OCI-LY7 (cell line): ENCODE measurements around the gene KLHL4. TPM values are rescaled to one million over a fixed set of nuclear protein-coding genes. Genes with fewer than 3 reads are reported as not detected.
"Not testable (repeated sequence)": the region's sequence is repeated elsewhere in the genome, so short reads cannot be mapped to it uniquely, and the experiment has no call there.

Experiments
- BruUV-seq: library from RNA; stranded (reverse); fragments of 400-500 nt; replicated peaks from 2 replicates; lab custom pipeline; 2021; lab: Mats Ljungman, UMichigan
- CTCF ChIA-PET: fragments of 300-600 bp; sonication (Branson Sonifier 250); formaldehyde crosslinking; loops from one replicate; lab custom pipeline; 2022; ENCODE audit warnings: antibody characterized with exemption; ENCODE audit not compliant: unreplicated experiment; lab: Charles Lee
- POLR2A ChIA-PET: fragments of 300-600 bp; sonication (Branson Sonifier 250); formaldehyde crosslinking; loops from one replicate; lab custom pipeline; 2022; ENCODE audit warnings: antibody characterized with exemption; lab: Charles Lee
- DNase-seq: peaks from one replicate; pipeline ENCODE4 v3.0.0-alpha.2; 2015; ENCODE audit warnings: low spot score
- H2AFZ ChIP-seq: fragments of 200-600 bp; sonication (generic), shearing (Covaris generic); 2 replicates; pipeline ENCODE4 v1.6.1; 2014; ENCODE audit warnings: mild to moderate bottlenecking, antibody characterized with exemption, low read length, moderate library complexity
- H3K27ac ChIP-seq: fragments of 200-600 bp; sonication (generic); 2 replicates; pipeline ENCODE4 v1.5.1; 2014; ENCODE audit warnings: mixed run types, low read depth, mild to moderate bottlenecking, moderate library complexity, low read length, inconsistent platforms; ENCODE audit not compliant: poor library complexity, severe bottlenecking
- H3K36me3 ChIP-seq: fragments of 200-600 bp; sonication (generic); 2 replicates; pipeline ENCODE4 v1.6.1; 2014; ENCODE audit warnings: mild to moderate bottlenecking, antibody characterized with exemption, low read length, moderate library complexity, mixed read lengths; ENCODE audit not compliant: insufficient read depth
- H3K4me1 ChIP-seq: fragments of 200-600 bp; sonication (generic); 2 replicates; pipeline ENCODE4 v1.5.1; 2014; ENCODE audit warnings: mild to moderate bottlenecking, low read length; ENCODE audit not compliant: insufficient read depth, poor library complexity, severe bottlenecking
- H3K4me2 ChIP-seq: fragments of 200-600 bp; sonication (generic); 2 replicates; pipeline ENCODE4 v1.6.1; 2014; ENCODE audit warnings: mild to moderate bottlenecking, low read length
- H3K4me3 ChIP-seq: fragments of 200-600 bp; sonication (generic); 2 replicates; pipeline ENCODE4 v1.5.1; 2014; ENCODE audit warnings: mild to moderate bottlenecking, low read depth, low read length; ENCODE audit not compliant: poor library complexity, severe bottlenecking
- H3K79me2 ChIP-seq: fragments of 200-600 bp; sonication (generic); 2 replicates; pipeline ENCODE4 v1.6.1; 2016; ENCODE audit warnings: low read depth, mild to moderate bottlenecking, low read length, moderate library complexity, mixed read lengths; ENCODE audit not compliant: insufficient read depth
- H3K9me2 ChIP-seq: fragments of 200-600 bp; sonication (generic); 2 replicates; pipeline ENCODE4 v1.6.1; 2016; ENCODE audit warnings: mild to moderate bottlenecking, low read length, mixed read lengths; ENCODE audit not compliant: insufficient read depth
- H3K9me3 ChIP-seq: fragments of 200-600 bp; sonication (generic); 2 replicates; pipeline ENCODE4 v1.6.1; 2014; ENCODE audit warnings: mild to moderate bottlenecking, mixed run types, low read length, mixed read lengths
- H4K20me1 ChIP-seq: fragments of 200-600 bp; sonication (generic); 2 replicates; pipeline ENCODE4 v1.6.1; 2014; ENCODE audit warnings: mild to moderate bottlenecking, antibody characterized with exemption, low read length, moderate library complexity, mixed read lengths; ENCODE audit not compliant: insufficient read depth
- CTCF ChIP-seq: fragments of 200-600 bp; sonication (generic); conservative IDR thresholded peaks from 2 replicates; pipeline ENCODE4 v1.5.1; 2014; ENCODE audit warnings: mild to moderate bottlenecking, antibody characterized with exemption, low read length, moderate library complexity, mixed read lengths
- EZH2phosphoT487 ChIP-seq: fragments of 200-600 bp; sonication (generic); IDR thresholded peaks from 2 replicates; pipeline ENCODE4 v1.6.1; 2018; ENCODE audit warnings: low read depth, borderline replicate concordance, mild to moderate bottlenecking, mixed run types, antibody characterized with exemption, low read length, moderate library complexity, mixed read lengths
- intact Hi-C: fragments of 100-400 bp; cut with micrococcal nuclease; formaldehyde crosslinking; loops from one replicate; pipeline ENCODE4 v1.10.0; 2022; ENCODE audit not compliant: unreplicated experiment
- total RNA-seq, 2 experiments: library from RNA; depleted of rRNA in 1 of 2; stranded (reverse); fragments of >200 nt in 1 of 2; shearing (Covaris generic) in 1 of 2; gene quantifications; 2 replicates each; pipeline ENCODE4 v1.2.3, GENCODE V29; 2014 to 2022

Gene KLHL4
- total RNA-seq, 2 experiments from 2014 or later, result not detected

DNA sequence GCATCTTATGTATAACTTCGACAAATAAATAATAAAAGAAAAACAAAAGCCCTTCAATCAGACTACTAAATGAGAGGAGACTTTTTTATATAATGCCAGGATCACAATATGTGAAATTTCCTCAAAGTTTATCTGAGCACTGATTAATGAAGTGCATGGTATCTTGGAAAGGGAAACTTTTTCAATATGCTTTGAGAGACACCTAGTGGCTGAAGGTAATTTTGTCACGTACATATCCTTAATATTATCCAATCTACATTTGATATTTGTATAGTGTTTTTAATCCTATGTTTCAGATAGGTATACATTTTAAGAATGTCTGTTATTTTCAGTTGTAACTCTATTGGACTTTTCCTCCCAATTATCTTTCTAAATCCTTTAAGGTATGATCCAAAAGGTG is 146.8 kb downstream of the KLHL4 start:
- Histone ChIP-seq H3K4me1 (no peaks in the 10 kb centered on the region), H2AFZ (no peak overlapping the region), H4K20me1 (no peaks in the 10 kb centered on the region), H3K36me3 (no peaks in the 10 kb centered on the region), H3K4me3 (no peak overlapping the region), H3K9me2 (no peaks in the 10 kb centered on the region), H3K4me2 (no peak overlapping the region), H3K9me3 (no peaks in the 10 kb centered on the region), H3K27ac (no peak overlapping the region), H3K79me2 (no peaks in the 10 kb centered on the region)
- TF ChIP-seq CTCF (peak; percentile 67), EZH2phosphoT487 (no peak)
- ChIA-PET POLR2A (no interaction called here), CTCF (no interaction called here)
- BruUV-seq, result no TSS peak
- DNase-seq, result peak; percentile 0
- intact Hi-C loops, result loop anchor here (10.0 kb wide), 1 partner anchor 330 kb away; no protein-coding TSS in a partner anchor

DNA sequence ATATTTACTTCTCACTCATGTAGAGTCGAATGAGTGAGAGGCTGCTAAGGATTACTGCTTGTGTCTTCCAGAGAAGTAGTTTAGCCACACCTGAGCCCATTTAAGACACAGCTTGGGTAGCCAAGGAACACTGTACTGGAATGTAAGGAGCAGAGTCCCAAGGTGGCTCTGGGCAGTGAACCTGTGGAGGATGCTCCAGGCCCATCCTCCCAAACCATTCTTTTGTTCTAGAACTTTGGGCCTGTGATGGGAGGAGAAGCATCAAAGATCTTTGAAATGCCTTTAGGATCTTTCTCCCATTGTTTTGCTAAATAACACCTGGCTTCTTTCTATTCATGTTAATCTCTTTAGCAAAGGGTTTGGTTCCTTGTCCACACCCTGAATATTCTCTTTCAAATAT is 162.2 kb downstream of the KLHL4 start:
- no TSS peak for BruUV-seq
- POLR2A ChIA-PET, result no interaction called here

GRCh38 chrX:87687703-87688102 is 170.1 kb downstream of the KLHL4 start:
- Histone ChIP-seq H2AFZ (no peak overlapping the region), H3K9me2 (no peaks in the 10 kb centered on the region), H3K4me2 (no peak overlapping the region), H3K36me3 (no peaks in the 10 kb centered on the region), H3K4me1 (no peaks in the 10 kb centered on the region), H3K27ac (no peak overlapping the region), H3K79me2 (no peaks in the 10 kb centered on the region), H3K9me3 (no peaks in the 10 kb centered on the region), H3K4me3 (no peak overlapping the region), H4K20me1 (no peaks in the 10 kb centered on the region)
- TF ChIP-seq CTCF, result no peak
- TF ChIP-seq EZH2phosphoT487, result no peak
- intact Hi-C loops, result no loop called here
- DNase-seq, result no peak
- ChIA-PET POLR2A (no interaction called here), CTCF (no interaction called here)
- BruUV-seq, result no TSS peak

More for the DNA sequence above, 162.2 kb downstream of the KLHL4 start:
- no peak for TF ChIP-seq EZH2phosphoT487
- Histone ChIP-seq H2AFZ (no peak overlapping the region), H3K4me2 (no peak overlapping the region), H3K79me2 (no peaks in the 10 kb centered on the region), H3K27ac (no peak overlapping the region), H3K4me1 (no peaks in the 10 kb centered on the region), H3K9me3 (no peaks in the 10 kb centered on the region), H3K9me2 (no peaks in the 10 kb centered on the region), H3K4me3 (no peak overlapping the region), H4K20me1 (no peaks in the 10 kb centered on the region), H3K36me3 (no peaks in the 10 kb centered on the region)
- intact Hi-C loops, result no loop called here
- DNase-seq, result no peak
- CTCF ChIA-PET, result no interaction called here

DNA sequence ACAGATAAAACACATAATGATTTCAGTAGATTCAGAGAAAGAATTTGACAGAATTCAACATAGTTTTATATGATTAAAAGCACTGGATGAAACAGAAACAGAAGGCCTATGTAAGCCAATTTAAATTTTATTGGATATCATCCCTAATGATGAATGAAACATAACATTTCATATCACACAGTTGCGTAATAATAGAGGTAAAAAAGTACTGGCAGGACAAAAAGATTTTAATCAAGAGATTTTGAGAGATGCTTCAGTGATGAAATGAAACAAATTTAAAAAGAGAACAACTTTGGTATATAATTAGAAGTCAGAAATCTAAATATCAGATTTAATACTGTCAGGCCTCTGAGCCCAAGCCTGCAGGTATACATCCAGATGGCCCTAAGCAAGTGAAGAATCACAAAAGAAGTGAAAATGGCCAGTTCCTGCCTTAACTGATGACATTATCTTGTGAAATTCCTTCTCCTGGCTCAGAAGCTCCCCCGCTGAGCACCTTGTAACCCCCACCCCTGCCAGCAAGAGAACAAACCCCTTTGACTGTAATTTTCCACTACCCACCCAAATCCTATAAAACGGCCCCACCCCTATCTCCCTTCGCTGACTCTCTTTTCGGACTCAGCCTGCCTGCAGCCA is 170.6 kb downstream of the KLHL4 start:
- H3K4me2 ChIP-seq, DNase-seq, H3K36me3 ChIP-seq, H3K27ac ChIP-seq, H4K20me1 ChIP-seq, H3K4me1 ChIP-seq, H3K9me2 ChIP-seq, H3K79me2 ChIP-seq, POLR2A ChIA-PET, BruUV-seq, CTCF ChIA-PET, intact Hi-C loops, H2AFZ ChIP-seq, H3K4me3 ChIP-seq, H3K9me3 ChIP-seq: not testable (repeated sequence)

DNA sequence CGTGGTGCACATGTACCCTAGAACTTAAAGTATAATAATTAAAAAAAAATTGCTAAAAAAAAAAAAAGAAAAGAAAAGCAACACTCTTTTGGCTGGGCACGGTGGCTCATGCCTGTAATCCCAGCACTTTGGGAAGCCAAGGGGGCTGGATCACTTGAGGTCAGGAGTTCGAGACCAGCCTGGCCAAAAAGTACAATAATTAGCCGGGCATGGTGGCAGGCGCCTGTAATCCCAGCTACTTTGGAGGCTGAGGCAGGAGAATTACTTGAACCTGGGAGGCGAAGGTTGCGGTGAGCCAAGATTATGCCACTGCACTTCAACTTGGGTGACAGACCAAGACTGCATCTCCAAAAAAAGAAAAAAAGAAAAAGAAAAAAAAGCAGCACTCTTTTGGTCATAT is 171.6 kb downstream of the KLHL4 start:
- H3K4me3 ChIP-seq, H3K9me2 ChIP-seq, H2AFZ ChIP-seq, H3K9me3 ChIP-seq, H3K27ac ChIP-seq, H4K20me1 ChIP-seq, H3K79me2 ChIP-seq, BruUV-seq, intact Hi-C loops, H3K4me1 ChIP-seq, DNase-seq, POLR2A ChIA-PET, CTCF ChIA-PET, H3K36me3 ChIP-seq, H3K4me2 ChIP-seq: not testable (repeated sequence)
